Osteoblast (primary cell): ENCODE results near the gene COL23A1. TPM values are rescaled to one million over a fixed set of nuclear protein-coding genes. Genes with fewer than 3 reads are reported as not detected.

ENCODE experiments used
- DNase-seq: peaks from one replicate; pipeline ENCODE4 v3.0.0; 2011; ENCODE audit warnings: low spot score, mixed read lengths; ENCODE audit not compliant: insufficient read length; ENCODE audit errors: missing footprints
- H2AFZ ChIP-seq: 2 replicates; pipeline ENCODE4 v1.6.0; 2011; ENCODE audit warnings: mild to moderate bottlenecking, low read length
- H3K27ac ChIP-seq: 2 replicates; pipeline ENCODE4 v1.5.1; 2011; ENCODE audit warnings: mild to moderate bottlenecking, low read depth, low read length, moderate library complexity
- H3K27me3 ChIP-seq: 2 replicates; pipeline ENCODE4 v1.6.0; 2012; ENCODE audit warnings: mild to moderate bottlenecking, control low read depth, inconsistent platforms, low read length, moderate library complexity; ENCODE audit not compliant: insufficient read depth
- H3K36me3 ChIP-seq: 2 replicates; pipeline ENCODE4 v1.5.1; 2011; ENCODE audit warnings: mild to moderate bottlenecking, low read length, control low read depth, moderate library complexity; ENCODE audit not compliant: insufficient read depth
- H3K4me1 ChIP-seq: 2 replicates; pipeline ENCODE4 v1.5.1; 2011; ENCODE audit warnings: mild to moderate bottlenecking, low read length, control low read depth, moderate library complexity; ENCODE audit not compliant: insufficient read depth
- H3K4me2 ChIP-seq: 2 replicates; pipeline ENCODE4 v1.6.0; 2011; ENCODE audit warnings: mild to moderate bottlenecking, low read length; ENCODE audit not compliant: insufficient read depth
- H3K4me3 ChIP-seq: fragments of 200-600 bp; sonication (generic); 3 replicates; pipeline ENCODE4 v1.5.1; 2012; ENCODE audit warnings: mild to moderate bottlenecking, low read length, inconsistent platforms; ENCODE audit not compliant: insufficient read depth
- H3K79me2 ChIP-seq: 2 replicates; pipeline ENCODE4 v1.6.0; 2012; ENCODE audit warnings: mild to moderate bottlenecking, low read length, control low read depth, inconsistent platforms; ENCODE audit not compliant: insufficient read depth
- H3K9me3 ChIP-seq: 2 replicates; pipeline ENCODE4 v1.5.1; 2011; ENCODE audit warnings: low read depth, low read length, control low read depth
- H4K20me1 ChIP-seq: 2 replicates; pipeline ENCODE4 v1.6.0; 2012; ENCODE audit warnings: mild to moderate bottlenecking, low read length, control low read depth; ENCODE audit not compliant: insufficient read depth
- total RNA-seq: library from RNA; depleted of rRNA; stranded (reverse); fragments of >200 nt; gene quantifications from 2 replicates; pipeline ENCODE4 v1.2.3, GENCODE V29; 2012
- TF ChIP-seq, protein P1 (sequence below): IDR thresholded peaks from 2 replicates; pipeline ENCODE4 v1.5.1; 2011; ENCODE audit warnings: mild to moderate bottlenecking, low read depth, low read length, moderate library complexity; ENCODE audit errors: extremely low read depth

Gene COL23A1
- total RNA-seq, 1 donor: under 0.01 TPM

DNA sequence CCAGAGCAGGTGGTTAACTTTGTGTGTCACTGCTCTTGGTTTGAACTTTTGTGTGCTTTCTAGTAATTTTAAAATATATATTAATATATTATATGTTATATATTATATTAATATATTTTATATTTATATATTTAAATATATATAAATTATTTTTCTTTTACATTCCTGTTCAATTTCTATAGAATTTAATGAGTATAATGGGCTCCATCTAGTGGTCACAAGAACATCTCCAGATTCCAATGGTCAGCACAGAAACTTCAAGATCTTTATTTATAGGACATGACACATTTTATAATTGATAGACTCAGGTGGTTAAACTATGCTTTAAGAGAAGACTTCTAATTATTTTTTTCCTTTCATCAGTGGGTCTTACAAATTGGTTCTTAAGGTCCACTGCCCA is 39.1 kb downstream of the COL23A1 start:
- Histone ChIP-seq H3K36me3 (no peaks in the 10 kb centered on the region), H3K4me2 (no peak overlapping the region), H3K4me3 (no peak overlapping the region), H3K4me1 (no peaks in the 10 kb centered on the region), H3K27me3 (no peaks in the 10 kb centered on the region), H3K79me2 (no peaks in the 10 kb centered on the region), H4K20me1 (no peaks in the 10 kb centered on the region), H2AFZ (no peak overlapping the region), H3K9me3 (no peaks in the 10 kb centered on the region), H3K27ac (no peak overlapping the region)
- TF ChIP-seq, protein P1, sequence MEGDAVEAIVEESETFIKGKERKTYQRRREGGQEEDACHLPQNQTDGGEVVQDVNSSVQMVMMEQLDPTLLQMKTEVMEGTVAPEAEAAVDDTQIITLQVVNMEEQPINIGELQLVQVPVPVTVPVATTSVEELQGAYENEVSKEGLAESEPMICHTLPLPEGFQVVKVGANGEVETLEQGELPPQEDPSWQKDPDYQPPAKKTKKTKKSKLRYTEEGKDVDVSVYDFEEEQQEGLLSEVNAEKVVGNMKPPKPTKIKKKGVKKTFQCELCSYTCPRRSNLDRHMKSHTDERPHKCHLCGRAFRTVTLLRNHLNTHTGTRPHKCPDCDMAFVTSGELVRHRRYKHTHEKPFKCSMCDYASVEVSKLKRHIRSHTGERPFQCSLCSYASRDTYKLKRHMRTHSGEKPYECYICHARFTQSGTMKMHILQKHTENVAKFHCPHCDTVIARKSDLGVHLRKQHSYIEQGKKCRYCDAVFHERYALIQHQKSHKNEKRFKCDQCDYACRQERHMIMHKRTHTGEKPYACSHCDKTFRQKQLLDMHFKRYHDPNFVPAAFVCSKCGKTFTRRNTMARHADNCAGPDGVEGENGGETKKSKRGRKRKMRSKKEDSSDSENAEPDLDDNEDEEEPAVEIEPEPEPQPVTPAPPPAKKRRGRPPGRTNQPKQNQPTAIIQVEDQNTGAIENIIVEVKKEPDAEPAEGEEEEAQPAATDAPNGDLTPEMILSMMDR: peak; percentile 39
- no peak for DNase-seq

DNA sequence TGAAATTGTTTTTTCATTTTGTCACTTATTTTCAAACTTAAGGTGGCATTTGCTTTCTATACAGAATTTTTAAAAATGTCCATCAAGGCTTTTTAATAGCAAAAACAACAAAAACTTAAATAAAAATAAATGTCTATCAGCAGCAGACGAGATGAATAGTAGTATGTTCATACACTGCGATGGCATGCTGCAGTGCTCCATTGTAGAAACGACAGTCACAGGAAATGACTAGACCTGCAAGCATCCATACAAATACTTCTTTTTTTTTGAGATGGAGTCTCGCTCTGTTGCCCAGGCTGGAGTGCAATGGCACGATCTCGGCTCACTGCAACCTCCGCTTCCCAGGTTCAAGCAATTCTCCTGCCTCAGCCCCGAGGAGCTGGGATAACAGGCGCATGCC is 41.4 kb downstream of the COL23A1 start:
- Histone ChIP-seq H3K4me1 (no peaks in the 10 kb centered on the region), H3K4me2 (no peak overlapping the region), H3K27ac (no peak overlapping the region), H3K4me3 (no peak overlapping the region), H2AFZ (no peak overlapping the region), H3K9me3 (no peaks in the 10 kb centered on the region), H3K27me3 (no peaks in the 10 kb centered on the region), H4K20me1 (no peaks in the 10 kb centered on the region), H3K36me3 (no peaks in the 10 kb centered on the region), H3K79me2 (no peaks in the 10 kb centered on the region)
- TF ChIP-seq, protein P1: no peak
- no peak for DNase-seq

DNA sequence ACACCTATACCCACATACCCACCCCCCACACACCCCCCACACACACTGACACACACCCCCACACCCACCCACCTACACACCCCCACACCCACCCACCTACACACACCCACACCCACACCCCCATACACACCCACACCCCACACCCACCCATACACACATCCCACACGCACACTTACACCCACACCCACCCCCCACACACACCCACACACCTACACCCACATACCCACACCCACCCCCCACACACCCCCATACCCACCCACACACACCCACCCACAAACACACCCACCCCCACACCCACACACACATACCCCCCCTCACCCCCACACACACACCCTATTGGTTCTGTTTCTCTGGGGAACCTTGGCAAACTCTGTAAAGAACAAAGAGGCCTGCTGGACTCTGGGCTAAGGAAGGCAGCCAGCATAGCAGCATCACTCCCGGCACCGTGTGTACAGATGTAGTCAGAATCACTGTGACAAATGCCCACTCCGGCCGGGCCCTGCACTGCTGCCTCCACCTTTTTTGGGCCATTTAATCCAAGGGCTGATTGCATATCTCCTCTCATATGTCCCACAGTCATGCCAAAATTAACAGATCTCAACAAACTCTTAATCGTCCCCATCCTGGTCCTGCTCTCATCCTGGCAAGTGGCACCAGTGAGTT is 42.3 kb downstream of the COL23A1 start:
- TF ChIP-seq, protein P1: no peak
- H4K20me1 ChIP-seq: no peaks in the 10 kb centered on the region
- H3K4me3 ChIP-seq: no peak overlapping the region
- no peak overlapping the region for H3K27ac ChIP-seq
- H3K4me1 ChIP-seq: no peaks in the 10 kb centered on the region
- H3K4me2 ChIP-seq: no peak overlapping the region
- H3K9me3 ChIP-seq: no peaks in the 10 kb centered on the region
- no peaks in the 10 kb centered on the region for H3K36me3 ChIP-seq
- DNase-seq: no peak
- no peaks in the 10 kb centered on the region for H3K27me3 ChIP-seq
- H2AFZ ChIP-seq: no peak overlapping the region
- no peaks in the 10 kb centered on the region for H3K79me2 ChIP-seq

DNA sequence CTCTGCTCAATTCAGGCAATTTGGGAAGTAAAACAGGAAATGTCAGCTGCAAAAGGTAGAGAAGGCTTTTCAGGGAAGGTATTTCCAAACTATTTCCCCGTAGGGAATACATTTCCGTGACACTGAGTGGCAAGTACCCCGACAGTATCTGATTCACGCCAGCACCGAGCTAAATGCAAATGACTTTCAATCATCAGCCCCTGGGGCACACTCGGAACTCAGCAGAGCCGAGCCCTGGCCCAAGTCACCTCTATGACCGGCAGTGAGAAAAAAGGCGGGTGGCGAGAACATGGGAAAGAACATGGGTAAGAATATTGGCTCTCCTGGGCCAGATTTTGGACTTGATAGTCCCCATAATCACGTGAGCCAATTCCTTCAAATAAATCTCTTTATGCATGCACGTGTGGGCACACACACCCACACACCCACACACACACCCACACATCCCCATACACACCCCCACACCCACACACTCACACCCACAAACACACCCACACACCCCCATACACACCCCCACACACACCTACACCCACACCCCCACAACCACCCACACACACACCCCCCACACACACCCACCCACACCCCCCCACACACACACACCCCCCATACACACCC is 43.0 kb downstream of the COL23A1 start:
- no peaks in the 10 kb centered on the region for H3K9me3 ChIP-seq
- no peaks in the 10 kb centered on the region for H3K4me1 ChIP-seq
- no peaks in the 10 kb centered on the region for H3K27me3 ChIP-seq

More for the DNA sequence above, 43.0 kb downstream of the COL23A1 start:
- Histone ChIP-seq H3K27ac (no peak overlapping the region), H4K20me1 (no peaks in the 10 kb centered on the region), H2AFZ (no peak overlapping the region), H3K4me2 (no peak overlapping the region), H3K4me3 (no peak overlapping the region), H3K79me2 (no peaks in the 10 kb centered on the region), H3K36me3 (no peaks in the 10 kb centered on the region)
- TF ChIP-seq, protein P1: no peak
- no peak for DNase-seq
